Measurements from ENCODE around the gene GLT1D1.
"Not testable (repeated sequence)": the region's sequence is repeated elsewhere in the genome, so short reads cannot be mapped to it uniquely, and the experiment has no call there.

GLT1D1 gene

DNA sequence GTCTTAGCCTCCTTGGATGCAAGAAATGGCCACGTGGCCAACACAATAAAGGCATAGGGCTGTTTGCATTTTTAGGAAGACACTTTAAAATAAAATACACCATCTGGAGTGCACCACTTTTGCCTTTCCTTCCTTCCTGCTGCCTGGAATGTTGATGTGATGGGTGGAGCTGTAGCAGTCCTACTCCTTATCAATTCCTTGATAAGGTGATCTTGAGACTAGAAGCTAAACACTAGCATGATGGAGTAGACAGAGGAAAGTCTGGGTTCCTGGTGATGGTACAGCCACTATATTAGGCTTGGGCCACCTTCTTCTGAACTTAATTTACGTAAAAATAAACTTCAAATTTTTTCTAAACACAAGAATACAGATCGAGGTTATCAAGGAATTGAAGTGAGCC lies 2.9 kb upstream of the GLT1D1 start:
- no peak overlapping the region for H3K4me3 ChIP-seq (ENCODE audit: low read depth, low read length)

GRCh38 chr12:128851429-128851828 lies 1.8 kb upstream of the GLT1D1 start:
- DNase-seq (ENCODE audit: low read depth); H3K4me3 ChIP-seq (ENCODE audit: low read depth, low read length): not testable (repeated sequence)

More for the DNA sequence above, 2.9 kb upstream of the GLT1D1 start:
- DNase-seq (ENCODE audit: low read depth): no peak

DNA sequence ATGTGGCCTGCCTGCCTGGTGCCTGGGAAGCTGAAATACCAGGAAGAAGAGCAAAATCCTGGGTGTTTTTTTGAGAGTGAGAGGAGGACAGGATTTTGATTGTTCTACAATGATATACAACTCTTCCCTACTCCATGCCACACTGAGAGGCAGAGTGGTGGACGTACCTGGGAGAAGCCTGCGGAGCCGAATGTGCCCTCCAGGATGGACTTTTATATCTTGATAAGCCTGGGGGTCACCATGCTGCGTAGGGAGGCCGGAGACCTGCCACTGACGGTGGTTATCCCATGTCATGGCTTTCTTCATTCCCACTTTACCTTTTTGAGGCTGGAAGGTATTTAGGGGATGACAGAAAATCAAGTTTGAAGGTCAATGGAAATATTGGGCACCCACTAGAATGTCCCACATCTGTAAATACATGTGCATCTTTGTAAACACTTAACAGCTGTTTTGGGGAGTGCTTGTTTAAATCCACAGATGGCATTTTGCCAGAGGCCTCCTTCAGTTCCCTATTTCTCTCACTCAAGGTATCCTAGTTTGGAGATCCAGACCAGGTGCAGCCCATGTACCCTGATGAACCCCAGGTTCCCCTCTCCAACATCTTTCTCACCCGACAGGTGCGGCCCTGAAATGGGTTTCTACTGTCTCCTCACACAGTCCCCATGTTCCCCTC lies 1.1 kb upstream of the GLT1D1 start:
- H3K4me3 ChIP-seq (ENCODE audit: low read depth, low read length): no peak overlapping the region
- no peak for DNase-seq (ENCODE audit: low read depth)

GRCh38 chr12:128853600-128854197 lies 421 bp downstream of the GLT1D1 start:
- DNase-seq (ENCODE audit: low read depth): no peak
- no peak overlapping the region for H3K4me3 ChIP-seq (ENCODE audit: low read depth, low read length)

- no peak overlapping the region for H3K4me3 ChIP-seq (ENCODE audit: low read depth, low read length)
- no peak for DNase-seq (ENCODE audit: low read depth)
Measured at GRCh38 chr12:128856035-128856790, 2.9 kb downstream of the GLT1D1 start.

DNA sequence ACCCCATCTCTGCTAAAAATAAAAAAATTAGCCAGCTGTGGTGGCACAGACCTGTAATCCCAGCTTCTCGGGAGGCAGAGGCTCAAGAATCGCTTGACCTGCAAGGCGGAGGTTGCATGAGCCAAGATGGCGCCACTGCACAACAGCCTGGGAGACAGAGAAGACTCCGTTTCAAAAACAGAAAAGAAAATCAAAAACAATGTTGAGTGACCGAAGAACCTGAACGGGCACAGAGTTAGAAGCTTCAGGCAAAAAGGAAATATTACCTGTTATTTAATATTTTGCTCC lies 3.5 kb downstream of the GLT1D1 start:
- no peak overlapping the region for H3K4me3 ChIP-seq (ENCODE audit: low read depth, low read length)
- no peak for DNase-seq (ENCODE audit: low read depth)

- no peak overlapping the region for H3K4me3 ChIP-seq (ENCODE audit: low read depth, low read length)
- DNase-seq (ENCODE audit: low read depth): no peak
Measured at GRCh38 chr12:128857133-128857763, 4.0 kb downstream of the GLT1D1 start.

GRCh38 chr12:128859311-128859710 lies 6.0 kb downstream of the GLT1D1 start:
- H3K4me3 ChIP-seq (ENCODE audit: low read depth, low read length): no peak overlapping the region
- no peak for DNase-seq (ENCODE audit: low read depth)

- no peak for DNase-seq (ENCODE audit: low read depth)
- H3K4me3 ChIP-seq (ENCODE audit: low read depth, low read length): no peak overlapping the region
Measured at GRCh38 chr12:128861226-128862016, 8.1 kb downstream of the GLT1D1 start.

DNA sequence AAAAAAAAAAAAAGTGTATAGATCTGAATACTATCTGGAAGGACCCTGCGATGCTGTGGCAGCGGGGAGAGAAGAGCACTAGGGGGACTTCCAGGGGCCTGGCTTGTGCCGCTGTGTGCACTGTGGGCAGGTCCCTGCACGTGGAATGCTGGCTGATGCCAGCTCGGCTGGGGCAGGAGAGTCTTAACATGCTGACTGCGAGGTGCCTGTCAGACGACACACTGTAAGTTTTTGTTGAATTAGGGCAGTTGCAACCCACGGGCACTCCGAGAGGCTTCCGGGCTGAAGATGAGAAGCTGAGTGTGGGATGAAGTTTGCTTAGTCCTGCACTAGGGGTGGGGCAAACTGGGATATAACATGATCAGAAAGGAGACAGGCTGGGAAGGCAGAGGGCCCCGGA lies 10.7 kb downstream of the GLT1D1 start:
- H3K4me3 ChIP-seq (ENCODE audit: low read depth, low read length): no peak overlapping the region
- DNase-seq (ENCODE audit: low read depth): no peak

- no peak for DNase-seq (ENCODE audit: low read depth)
- no peak overlapping the region for H3K4me3 ChIP-seq (ENCODE audit: low read depth, low read length)
Measured at GRCh38 chr12:128864516-128865186, 11.4 kb downstream of the GLT1D1 start.

GRCh38 chr12:128867466-128867865 lies 14.2 kb downstream of the GLT1D1 start:
- H3K4me3 ChIP-seq (ENCODE audit: low read depth, low read length): no peak overlapping the region
- DNase-seq (ENCODE audit: low read depth): no peak

DNA sequence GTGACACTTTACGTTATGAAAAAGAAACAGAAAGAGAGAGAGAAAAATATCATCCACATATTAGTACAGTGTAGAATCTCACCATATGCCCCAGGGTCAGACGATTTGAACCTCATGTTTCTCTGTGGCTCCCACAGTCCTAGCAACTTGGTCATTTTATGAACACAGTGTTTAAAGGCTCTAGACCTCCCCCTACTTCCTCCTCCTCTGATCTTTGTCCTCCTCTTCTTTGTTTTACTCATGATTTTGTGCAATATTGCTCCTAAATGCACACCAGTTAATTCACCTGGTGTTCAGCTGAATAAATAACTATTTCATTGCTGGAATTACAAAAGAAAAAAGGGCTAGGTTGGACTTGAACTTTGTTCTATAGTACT lies 18.2 kb downstream of the GLT1D1 start:
- DNase-seq (ENCODE audit: low read depth): no peak
- H3K4me3 ChIP-seq (ENCODE audit: low read depth, low read length): no peak overlapping the region

GRCh38 chr12:128872303-128872702 lies 19.0 kb downstream of the GLT1D1 start:
- H3K4me3 ChIP-seq (ENCODE audit: low read depth, low read length): no peak overlapping the region
- DNase-seq (ENCODE audit: low read depth): no peak

- DNase-seq (ENCODE audit: low read depth): no peak
- H3K4me3 ChIP-seq (ENCODE audit: low read depth, low read length): no peak overlapping the region
Measured at GRCh38 chr12:128876559-128876958, 23.3 kb downstream of the GLT1D1 start.

- no peak for DNase-seq (ENCODE audit: low read depth)
- H3K4me3 ChIP-seq (ENCODE audit: low read depth, low read length): no peak overlapping the region
Measured at GRCh38 chr12:128879898-128880764, 26.9 kb downstream of the GLT1D1 start.

DNA sequence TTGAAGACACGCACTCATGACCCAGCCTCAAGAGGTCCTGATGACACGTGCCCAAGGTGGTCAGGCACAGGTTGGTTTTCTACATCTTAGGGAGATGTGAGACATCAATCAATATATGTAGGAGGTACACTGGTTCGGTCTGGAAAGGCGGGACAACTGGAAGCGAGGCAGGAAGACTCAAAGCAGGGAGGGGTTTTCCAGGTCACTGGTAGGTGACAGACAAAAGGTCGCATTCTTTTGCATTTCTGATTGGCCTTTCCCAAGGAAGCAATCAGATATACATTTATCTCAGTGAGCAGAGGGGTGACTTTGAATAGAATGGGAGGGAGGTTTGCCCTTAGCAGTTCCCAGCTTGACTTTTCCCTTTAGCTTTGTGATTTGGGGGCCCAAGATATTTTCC lies 38.6 kb downstream of the GLT1D1 start:
- no peak overlapping the region for H3K4me3 ChIP-seq (ENCODE audit: low read depth, low read length)
- DNase-seq (ENCODE audit: low read depth): no peak

DNA sequence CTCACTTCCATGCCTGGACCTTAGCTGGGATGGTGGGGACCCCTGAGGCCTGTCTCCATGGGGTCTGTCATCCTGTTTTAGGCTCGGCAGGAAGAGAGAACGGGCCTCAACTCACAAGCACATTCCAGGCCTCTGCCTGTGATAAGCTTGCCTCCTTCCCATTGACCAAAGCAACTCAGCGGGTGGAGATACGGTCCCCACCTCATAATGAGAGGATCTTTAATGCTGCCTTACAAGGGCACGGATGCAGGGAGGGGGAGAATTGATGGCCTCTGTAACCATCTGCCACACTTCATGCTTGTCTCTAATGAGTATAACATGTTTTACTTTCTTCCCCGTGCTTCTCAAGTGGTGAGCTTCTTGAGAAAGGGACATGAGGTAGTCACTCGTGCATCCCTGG lies 50.0 kb downstream of the GLT1D1 start:
- no peak for DNase-seq (ENCODE audit: low read depth)
- no peak overlapping the region for H3K4me3 ChIP-seq (ENCODE audit: low read depth, low read length)
